Natural killer cell (primary cell): ENCODE results near the gene ADGRB3. TPM values are rescaled to one million over a fixed set of nuclear protein-coding genes. Genes with fewer than 3 reads are reported as not detected.
"Not testable (repeated sequence)": the region's sequence is repeated elsewhere in the genome, so short reads cannot be mapped to it uniquely, and the experiment has no call there.

Experiments
- ATAC-seq, 3 donors: fragments of 150-1000 bp in 2 of 3; fragments of 200-7000 bp in 1 of 3; cut with Tn5 transposase; 1 replicate in 1 of 3; 2 replicates in 2 of 3; pipeline ENCODE4 v1.10.0; 2021; ENCODE audit warnings: mild to moderate bottlenecking in 2 of 3, moderate library complexity in 2 of 3
- DNase-seq, 2 donors: peaks; one replicate each; pipeline versions ENCODE4 v3.0.0 to v3.0.0-alpha.2; 2013 to 2021; ENCODE audit warnings: mixed read lengths in 1 of 2
- H3K27ac ChIP-seq: one replicate; pipeline ENCODE4 v1.5.1; 2013; ENCODE audit warnings: mild to moderate bottlenecking, low read length
- H3K27me3 ChIP-seq: one replicate; pipeline ENCODE4 v1.6.1; 2013; ENCODE audit warnings: low read length; ENCODE audit not compliant: control insufficient read depth, insufficient read depth
- H3K36me3 ChIP-seq: one replicate; pipeline ENCODE4 v1.6.1; 2013; ENCODE audit warnings: low read length; ENCODE audit not compliant: control insufficient read depth, insufficient read depth
- H3K4me1 ChIP-seq: one replicate; pipeline ENCODE4 v1.6.1; 2013; ENCODE audit warnings: low read length; ENCODE audit not compliant: control insufficient read depth, insufficient read depth
- H3K4me3 ChIP-seq: one replicate; pipeline ENCODE4 v1.5.1; 2013; ENCODE audit warnings: low read length
- H3K9me3 ChIP-seq: one replicate; pipeline ENCODE4 v1.6.1; 2013; ENCODE audit warnings: low read length; ENCODE audit not compliant: control insufficient read depth, insufficient read depth
- H3K27ac Mint-ChIP-seq, 2 donors: one replicate each; pipeline ENCODE4 v1.8.0; 2022; ENCODE audit warnings: mild to moderate bottlenecking in 2 of 2, mixed read lengths in 2 of 2, moderate library complexity in 1 of 2
- H3K27me3 Mint-ChIP-seq, 2 donors: one replicate each; pipeline ENCODE4 v1.8.0; 2022; ENCODE audit warnings: low read depth in 2 of 2, mixed read lengths in 2 of 2
- H3K36me3 Mint-ChIP-seq: one replicate; pipeline ENCODE4 v1.8.0; 2022; ENCODE audit warnings: mixed read lengths
- H3K4me1 Mint-ChIP-seq, 2 donors: one replicate each; pipeline ENCODE4 v1.8.0; 2022; ENCODE audit warnings: mixed read lengths in 2 of 2
- H3K4me3 Mint-ChIP-seq: one replicate; pipeline ENCODE4 v1.8.0; 2022; ENCODE audit warnings: mild to moderate bottlenecking, moderate library complexity, mixed read lengths
- H3K9me3 Mint-ChIP-seq, 2 donors: one replicate each; pipeline ENCODE4 v1.8.0; 2022; ENCODE audit warnings: mixed read lengths in 2 of 2
- CTCF ChIP-seq: fragments of 200-600 bp; IDR thresholded peaks from one replicate; pipeline ENCODE4 v1.8.0; 2022; ENCODE audit warnings: antibody characterized with exemption
- WGBS: methylation state at CpG from one replicate; pipeline ENCODE4 v1.1.7; 2013; ENCODE audit warnings: missing lambda C conversion rate; ENCODE audit not compliant: insufficient coverage; 5-methylcytosine and 5-hydroxymethylcytosine counted together
- intact Hi-C: fragments of 100-400 bp; cut with micrococcal nuclease; formaldehyde crosslinking; loops from one replicate; pipeline ENCODE4 v1.14.2; 2022
- total RNA-seq, 4 donors: library from RNA; stranded (reverse); fragments of 120-200 nt in 1 of 4; gene quantifications; one replicate each; pipeline versions ENCODE4 v1.2.3 to v1.2.4, GENCODE V29; 2013 to 2022

The ADGRB3 gene
- total RNA-seq, 3 donors from 2014 or later (not counting 1 experiment from before 2014, with no cell fraction given) = not detected

GRCh38 chr6:68673255-68673654 is 38.2 kb downstream of the ADGRB3 start:
- Histone ChIP-seq H3K4me3 (no peak overlapping the region), H3K9me3 (no peaks in the 10 kb centered on the region), H3K27me3 (no peaks in the 10 kb centered on the region), H3K4me1 (no peaks in the 10 kb centered on the region), H3K36me3 (no peaks in the 10 kb centered on the region), H3K27ac (no peak overlapping the region)
- H3K9me3 Mint-ChIP-seq = peaks cover 15 to 19% of the 10 kb centered on the region in 2 donors
- H3K4me3 Mint-ChIP-seq = no peak overlapping the region
- no peaks in the 10 kb centered on the region for H3K36me3 Mint-ChIP-seq
- H3K4me1 Mint-ChIP-seq = no peaks in the 10 kb centered on the region
- H3K27ac Mint-ChIP-seq = no peak overlapping the region
- intact Hi-C loops = no loop called here
- ATAC-seq (no peak), DNase-seq (no peak)
- no peaks in the 10 kb centered on the region for H3K27me3 Mint-ChIP-seq
- TF ChIP-seq CTCF = no peak

GRCh38 chr6:68675548-68675947 is 40.5 kb downstream of the ADGRB3 start:
- no peaks in the 10 kb centered on the region for H3K36me3 ChIP-seq
- no peaks in the 10 kb centered on the region for H3K27me3 ChIP-seq
- no peak for DNase-seq
- no peak overlapping the region for H3K4me3 ChIP-seq
- Mint-ChIP-seq H3K9me3 (peaks cover 15 to 20% of the 10 kb centered on the region in 2 donors), H3K4me1 (no peaks in the 10 kb centered on the region), H3K4me3 (no peak overlapping the region), H3K27me3 (no peaks in the 10 kb centered on the region), H3K36me3 (no peaks in the 10 kb centered on the region), H3K27ac (no peak overlapping the region)
- ATAC-seq = no peak
- no peak for TF ChIP-seq CTCF
- intact Hi-C loops = no loop called here
- H3K27ac ChIP-seq = no peak overlapping the region
- 39% methylated on average over 3 of the region's 4 CpGs for WGBS
- no peaks in the 10 kb centered on the region for H3K4me1 ChIP-seq
- H3K9me3 ChIP-seq = no peaks in the 10 kb centered on the region

- H3K27ac ChIP-seq, DNase-seq, H3K9me3 ChIP-seq, H3K36me3 ChIP-seq, ATAC-seq, H3K4me1 ChIP-seq, H3K4me3 ChIP-seq, H3K27me3 Mint-ChIP-seq, H3K36me3 Mint-ChIP-seq, intact Hi-C loops, H3K27ac Mint-ChIP-seq, H3K4me3 Mint-ChIP-seq, H3K27me3 ChIP-seq, H3K4me1 Mint-ChIP-seq: not testable (repeated sequence)
- H3K9me3 Mint-ChIP-seq = peaks cover 14 to 19% of the 10 kb centered on the region in 2 donors
- 90% methylated on average over 16 of the region's 16 CpGs for WGBS
Measured at GRCh38 chr6:68676094-68676493, 41.0 kb downstream of the ADGRB3 start.

- no peak for DNase-seq
- H3K9me3 Mint-ChIP-seq = peaks cover 13 to 14% of the 10 kb centered on the region in 2 donors
- no peaks in the 10 kb centered on the region for H3K36me3 ChIP-seq
- intact Hi-C loops = no loop called here
- TF ChIP-seq CTCF = no peak
- H3K27ac ChIP-seq = no peak overlapping the region
- no peaks in the 10 kb centered on the region for H3K9me3 ChIP-seq
- no peak for ATAC-seq
- no peaks in the 10 kb centered on the region for H3K4me1 Mint-ChIP-seq
- H3K4me1 ChIP-seq = no peaks in the 10 kb centered on the region
- H3K27ac Mint-ChIP-seq = no peak overlapping the region
- H3K36me3 Mint-ChIP-seq = no peaks in the 10 kb centered on the region
- no peak overlapping the region for H3K4me3 ChIP-seq
- no peaks in the 10 kb centered on the region for H3K27me3 ChIP-seq
- WGBS = 96% methylated on average over 3 of the region's 3 CpGs
- H3K27me3 Mint-ChIP-seq = no peaks in the 10 kb centered on the region
- no peak overlapping the region for H3K4me3 Mint-ChIP-seq
Measured at GRCh38 chr6:68677058-68677457, 42.0 kb downstream of the ADGRB3 start.
